T-cell (primary cell): ENCODE data around the gene EHHADH. TPM values are rescaled to one million over a fixed set of nuclear protein-coding genes. Genes with fewer than 3 reads are reported as not detected.

Experiments
- ATAC-seq, 4 experiments: fragments of 200-7000 bp in 3 of 4; fragments of 150-1000 bp in 1 of 4; cut with Tn5 transposase; replicated peaks in 1 of 4; 1 replicate in 3 of 4; 2 replicates in 1 of 4; pipeline ENCODE4 v1.10.0; 2021; ENCODE audit warnings: moderate library complexity in 3 of 4, mild to moderate bottlenecking in 2 of 4, moderate number of reproducible peaks in 1 of 4
- CTCF ChIA-PET, 2 donors: fragments of 300-600 bp; sonication (Branson Sonifier 250); formaldehyde crosslinking; loops; one replicate each; lab custom pipeline; 2022; ENCODE audit warnings: antibody characterized with exemption in 2 of 2; lab: Charles Lee
- POLR2A ChIA-PET, 2 donors: fragments of 300-600 bp; sonication (Branson Sonifier 250); formaldehyde crosslinking; loops; one replicate each; lab custom pipeline; 2022; ENCODE audit warnings: antibody characterized with exemption in 2 of 2; lab: Charles Lee
- DNase-seq, 35 experiments: peaks; one replicate each; pipeline versions ENCODE4 v3.0.0 to v3.0.0-alpha.2; 2013 to 2023
- H3K27ac ChIP-seq: one replicate; pipeline ENCODE4 v1.5.1; 2013; ENCODE audit warnings: low read length
- H3K27me3 ChIP-seq, 2 experiments: replicated peaks in 1 of 2; 1 replicate in 1 of 2; 2 replicates in 1 of 2; pipeline versions ENCODE4 v1.6.1 to v1.7.0; 2013; ENCODE audit warnings: low read length in 1 of 2, mixed read lengths in 1 of 2; ENCODE audit not compliant: control insufficient read depth in 2 of 2, insufficient read depth in 2 of 2; ENCODE audit errors: extremely low read depth in 1 of 2
- H3K36me3 ChIP-seq, 2 donors: 1 replicate in 1 of 2; 2 replicates in 1 of 2; pipeline versions ENCODE4 v1.6.1 to v1.7.0; 2013; ENCODE audit warnings: low read length in 1 of 2; ENCODE audit not compliant: control insufficient read depth in 2 of 2, insufficient read depth in 1 of 2; ENCODE audit errors: extremely low read depth in 1 of 2
- H3K4me1 ChIP-seq, 2 experiments: 1 replicate in 1 of 2; 2 replicates in 1 of 2; pipeline versions ENCODE4 v1.6.1 to v1.7.0; 2013; ENCODE audit warnings: low read length in 2 of 2, mixed read lengths in 1 of 2; ENCODE audit not compliant: insufficient read depth in 2 of 2, control insufficient read depth in 1 of 2; ENCODE audit errors: extremely low read depth in 1 of 2
- H3K4me3 ChIP-seq, 2 donors: 1 replicate in 1 of 2; 2 replicates in 1 of 2; pipeline versions ENCODE4 v1.5.1 to v1.7.0; 2013; ENCODE audit warnings: mild to moderate bottlenecking in 2 of 2, low read length in 1 of 2, moderate library complexity in 1 of 2; ENCODE audit not compliant: control insufficient read depth in 1 of 2; ENCODE audit errors: extremely low read depth in 1 of 2
- H3K9me3 ChIP-seq: 2 replicates; pipeline ENCODE4 v1.7.0; 2013
- H3K27ac Mint-ChIP-seq, 2 donors: one replicate each; pipeline ENCODE4 v1.8.0; 2020 to 2021; ENCODE audit warnings: mild to moderate bottlenecking in 2 of 2, mixed read lengths in 2 of 2
- H3K27me3 Mint-ChIP-seq, 2 donors: one replicate each; pipeline ENCODE4 v1.8.0; 2021 to 2022; ENCODE audit warnings: mixed read lengths in 2 of 2
- H3K36me3 Mint-ChIP-seq: one replicate; pipeline ENCODE4 v1.8.0; 2021; ENCODE audit warnings: mixed read lengths
- H3K4me1 Mint-ChIP-seq, 3 donors: one replicate each; pipeline ENCODE4 v1.8.0; 2020 to 2022; ENCODE audit warnings: mixed read lengths in 3 of 3, mild to moderate bottlenecking in 1 of 3
- H3K4me3 Mint-ChIP-seq, 3 donors: one replicate each; pipeline ENCODE4 v1.8.0; 2020 to 2022; ENCODE audit warnings: mild to moderate bottlenecking in 3 of 3, mixed read lengths in 3 of 3, moderate library complexity in 3 of 3
- H3K9me3 Mint-ChIP-seq, 3 donors: one replicate each; pipeline ENCODE4 v1.8.0; 2020 to 2022; ENCODE audit warnings: mixed read lengths in 3 of 3
- WGBS: methylation state at CpG from one replicate; pipeline ENCODE4 v1.1.5; 2013; ENCODE audit warnings: missing lambda C conversion rate; ENCODE audit not compliant: insufficient coverage; 5-methylcytosine and 5-hydroxymethylcytosine counted together
- total RNA-seq, 35 experiments: library from RNA in 6 of 35; stranded (reverse) in 6 of 35; fragments of 120-200 nt in 1 of 35; gene quantifications; one replicate each; pipeline versions ENCODE4 v1.2.1 to v1.2.4 and lab custom pipeline; 2013 to 2026

EHHADH gene
- total RNA-seq, 5 donors from 2014 or later (not counting 1 experiment from before 2014, with no cell fraction given), result 0.60 to 3.7 (median 1.9) TPM

- no peaks in the 10 kb centered on the region for H3K4me1 Mint-ChIP-seq
- POLR2A ChIA-PET, result no interaction called here
- WGBS, result 93% methylated on average over 3 of the region's 6 CpGs
These were observed 89.2 kb downstream of the EHHADH start for GRCh38 chr3:185164428-185165217.

GRCh38 chr3:185162634-185163033 lies 91.2 kb downstream of the EHHADH start:
- ChIA-PET CTCF (no interaction called here), POLR2A (no interaction called here)
- no peaks in the 10 kb centered on the region for H3K9me3 ChIP-seq
- peaks cover 0 to 6% of the 10 kb centered on the region in 2 experiments for H3K27me3 ChIP-seq
- H3K36me3 ChIP-seq, result no peaks in the 10 kb centered on the region
- DNase-seq (no peak), ATAC-seq (no peak)
- Mint-ChIP-seq H3K27me3 (peaks cover 10 to 13% of the 10 kb centered on the region in 2 donors), H3K27ac (no peak overlapping the region), H3K4me1 (no peaks in the 10 kb centered on the region), H3K36me3 (no peaks in the 10 kb centered on the region), H3K4me3 (no peak overlapping the region), H3K9me3 (no peaks in the 10 kb centered on the region)
- WGBS, result 89% methylated on average over 8 of the region's 8 CpGs
- H3K27ac ChIP-seq, result no peak overlapping the region
- no peak overlapping the region for H3K4me3 ChIP-seq
- no peaks in the 10 kb centered on the region for H3K4me1 ChIP-seq

More at GRCh38 chr3:185164428-185165217, 89.2 kb downstream of the EHHADH start:
- CTCF ChIA-PET, result interaction anchor here in 1 of 2 donors (0.6 kb wide), 1 partner anchor 1973 kb away, joined by 3 read pairs; no protein-coding TSS in a partner anchor
- H3K4me1 ChIP-seq, result no peaks in the 10 kb centered on the region
- Mint-ChIP-seq H3K4me3 (no peak overlapping the region), H3K27me3 (peaks cover 6 to 7% of the 10 kb centered on the region in 2 donors), H3K9me3 (no peaks in the 10 kb centered on the region), H3K36me3 (no peaks in the 10 kb centered on the region), H3K27ac (no peak overlapping the region)
- no peaks in the 10 kb centered on the region for H3K9me3 ChIP-seq
- DNase-seq, result no peak
- ATAC-seq, result no peak
- H3K27me3 ChIP-seq, result peaks cover 0 to 6% of the 10 kb centered on the region in 2 experiments
- H3K4me3 ChIP-seq, result no peak overlapping the region
- no peak overlapping the region for H3K27ac ChIP-seq
- H3K36me3 ChIP-seq, result no peaks in the 10 kb centered on the region

- WGBS, result 63% methylated on average over 3 of the region's 5 CpGs
- Histone ChIP-seq H3K36me3 (no peaks in the 10 kb centered on the region), H3K27ac (no peak overlapping the region), H3K27me3 (peaks cover 0 to 6% of the 10 kb centered on the region in 2 experiments), H3K4me3 (no peak overlapping the region), H3K4me1 (no peaks in the 10 kb centered on the region), H3K9me3 (no peaks in the 10 kb centered on the region)
- Mint-ChIP-seq H3K36me3 (no peaks in the 10 kb centered on the region), H3K27ac (no peak overlapping the region), H3K4me3 (no peak overlapping the region), H3K9me3 (no peaks in the 10 kb centered on the region), H3K27me3 (peaks cover 13 to 18% of the 10 kb centered on the region in 2 donors), H3K4me1 (no peaks in the 10 kb centered on the region)
- ATAC-seq (no peak), DNase-seq (no peak)
- ChIA-PET CTCF (no interaction called here), POLR2A (no interaction called here)
These were observed 92.1 kb downstream of the EHHADH start for GRCh38 chr3:185161761-185162160.

- ChIA-PET POLR2A (no interaction called here), CTCF (no interaction called here)
- Histone ChIP-seq H3K27me3 (peaks cover 3 to 27% of the 10 kb centered on the region in 2 experiments), H3K36me3 (no peaks in the 10 kb centered on the region), H3K9me3 (no peaks in the 10 kb centered on the region), H3K27ac (no peak overlapping the region), H3K4me1 (peaks cover 0 to 7% of the 10 kb centered on the region in 2 experiments), H3K4me3 (no peak overlapping the region)
- Mint-ChIP-seq H3K4me1 (peaks cover 0 to 3% (median 3%) of the 10 kb centered on the region in 3 donors), H3K36me3 (no peaks in the 10 kb centered on the region), H3K9me3 (no peaks in the 10 kb centered on the region), H3K4me3 (no peak overlapping the region), H3K27ac (no peak overlapping the region), H3K27me3 (peaks cover 17 to 21% of the 10 kb centered on the region in 2 donors)
- ATAC-seq (no peak), DNase-seq (no peak)
- WGBS, result 100% methylated on average over 2 of the region's 3 CpGs
These were observed 96.5 kb downstream of the EHHADH start for GRCh38 chr3:185157347-185157746.

- no CpG with 5 or more reads among the region's 5 CpGs for WGBS
- Mint-ChIP-seq H3K27me3 (peaks cover 29 to 33% of the 10 kb centered on the region in 2 donors), H3K9me3 (no peaks in the 10 kb centered on the region), H3K27ac (no peak overlapping the region), H3K4me1 (peaks cover 0 to 6% (median 6%) of the 10 kb centered on the region in 3 donors), H3K4me3 (no peak overlapping the region), H3K36me3 (no peaks in the 10 kb centered on the region)
- Histone ChIP-seq H3K27me3 (peaks cover 13 to 27% of the 10 kb centered on the region in 2 experiments), H3K36me3 (no peaks in the 10 kb centered on the region), H3K9me3 (no peaks in the 10 kb centered on the region), H3K27ac (no peak overlapping the region), H3K4me1 (peaks cover 3 to 10% of the 10 kb centered on the region in 2 experiments), H3K4me3 (no peak overlapping the region)
- ChIA-PET CTCF (no interaction called here), POLR2A (no interaction called here)
- no peak for ATAC-seq
- DNase-seq, result no peak
These were observed 98.2 kb downstream of the EHHADH start for GRCh38 chr3:185155678-185156077.

- no peak overlapping the region for H3K4me3 Mint-ChIP-seq
- no peak for DNase-seq
- no peaks in the 10 kb centered on the region for H3K36me3 Mint-ChIP-seq
- CTCF ChIA-PET, result no interaction called here
- Histone ChIP-seq H3K4me1 (peaks cover 3 to 10% of the 10 kb centered on the region in 2 experiments), H3K9me3 (no peaks in the 10 kb centered on the region), H3K4me3 (no peak overlapping the region), H3K27me3 (peaks cover 19 to 29% of the 10 kb centered on the region in 2 experiments), H3K27ac (no peak overlapping the region), H3K36me3 (no peaks in the 10 kb centered on the region)
- ATAC-seq, result no peak
- 90% methylated on average over 15 of the region's 16 CpGs for WGBS
- H3K4me1 Mint-ChIP-seq, result peaks cover 0 to 6% (median 6%) of the 10 kb centered on the region in 3 donors
- no peaks in the 10 kb centered on the region for H3K9me3 Mint-ChIP-seq
- POLR2A ChIA-PET, result no interaction called here
- H3K27ac Mint-ChIP-seq, result no peak overlapping the region
- H3K27me3 Mint-ChIP-seq, result peaks cover 33 to 39% of the 10 kb centered on the region in 2 donors
These were observed 99.8 kb downstream of the EHHADH start for GRCh38 chr3:185153861-185154629.
